H9 (cell line): ENCODE data around the gene LSP1. TPM values are rescaled to one million over a fixed set of nuclear protein-coding genes. Genes with fewer than 3 reads are reported as not detected.

Source experiments
- DNase-seq: peaks from one replicate; pipeline ENCODE4 v3.0.0-alpha.2; 2017
- H2AFZ ChIP-seq: one replicate; pipeline ENCODE4 v1.6.1; 2013; ENCODE audit warnings: mild to moderate bottlenecking, low read length, control low read depth, moderate library complexity
- H2AK5ac ChIP-seq: 2 replicates; pipeline ENCODE4 v1.6.1; 2013; ENCODE audit warnings: low read length, control low read depth, mixed read lengths; ENCODE audit not compliant: insufficient read length
- H2BK120ac ChIP-seq: one replicate; pipeline ENCODE4 v1.6.1; 2013; ENCODE audit warnings: low read depth, mild to moderate bottlenecking, low read length, control low read depth, inconsistent platforms; ENCODE audit not compliant: poor library complexity, severe bottlenecking
- H2BK12ac ChIP-seq: 2 replicates; pipeline ENCODE4 v1.6.1; 2013; ENCODE audit warnings: low read length, control low read depth, mixed read lengths, low read depth; ENCODE audit not compliant: insufficient read length
- H2BK15ac ChIP-seq: 2 replicates; pipeline ENCODE4 v1.6.1; 2013; ENCODE audit warnings: low read depth, low read length, control low read depth
- H2BK20ac ChIP-seq: one replicate; pipeline ENCODE4 v1.6.1; 2013; ENCODE audit warnings: low read depth, mild to moderate bottlenecking, low read length, control low read depth, inconsistent platforms; ENCODE audit not compliant: poor library complexity, severe bottlenecking
- H2BK5ac ChIP-seq: 2 replicates; pipeline ENCODE4 v1.6.1; 2013; ENCODE audit warnings: low read length, control low read depth, mixed read lengths; ENCODE audit not compliant: insufficient read length
- H3K14ac ChIP-seq: 2 replicates; pipeline ENCODE4 v1.6.1; 2013; ENCODE audit warnings: low read length, control low read depth; ENCODE audit not compliant: insufficient read depth
- H3K18ac ChIP-seq: 2 replicates; pipeline ENCODE4 v1.6.1; 2013; ENCODE audit warnings: low read depth, mild to moderate bottlenecking, mixed read lengths, low read length, control low read depth; ENCODE audit not compliant: insufficient read length
- H3K23ac ChIP-seq: 2 replicates; pipeline ENCODE4 v1.6.1; 2013; ENCODE audit warnings: low read length, control low read depth, mixed read lengths, low read depth; ENCODE audit not compliant: insufficient read length
- H3K23me2 ChIP-seq: 2 replicates; pipeline ENCODE4 v1.6.1; 2013; ENCODE audit warnings: low read depth, mild to moderate bottlenecking, mixed read lengths, low read length, control low read depth; ENCODE audit not compliant: insufficient read length, poor library complexity, severe bottlenecking
- H3K27ac ChIP-seq: 2 replicates; pipeline ENCODE4 v1.5.1; 2013; ENCODE audit warnings: low read length, control low read depth, mixed read lengths, low read depth; ENCODE audit not compliant: insufficient read length
- H3K27me3 ChIP-seq: 2 replicates; pipeline ENCODE4 v1.6.1; 2013; ENCODE audit warnings: low read length, control low read depth, inconsistent platforms; ENCODE audit not compliant: insufficient read depth
- H3K4ac ChIP-seq: 2 replicates; pipeline ENCODE4 v1.6.1; 2013; ENCODE audit warnings: low read depth, mild to moderate bottlenecking, control low read depth, inconsistent platforms, low read length, moderate library complexity
- H3K4me1 ChIP-seq: 2 replicates; pipeline ENCODE4 v1.6.1; 2013; ENCODE audit warnings: low read length, control low read depth, inconsistent platforms; ENCODE audit not compliant: insufficient read depth
- H3K4me2 ChIP-seq: 2 replicates; pipeline ENCODE4 v1.6.1; 2013; ENCODE audit warnings: low read length, control low read depth, mixed read lengths; ENCODE audit not compliant: insufficient read length, insufficient read depth
- H3K56ac ChIP-seq: 2 replicates; pipeline ENCODE4 v1.6.1; 2013; ENCODE audit warnings: low read depth, mild to moderate bottlenecking, mixed read lengths, low read length, control low read depth; ENCODE audit not compliant: insufficient read length
- H3K79me1 ChIP-seq: 2 replicates; pipeline ENCODE4 v1.6.1; 2013; ENCODE audit warnings: low read depth, mild to moderate bottlenecking, moderate library complexity, low read length, control low read depth, inconsistent platforms; ENCODE audit not compliant: insufficient read depth, poor library complexity, severe bottlenecking
- H3K79me2 ChIP-seq: 2 replicates; pipeline ENCODE4 v1.6.1; 2013; ENCODE audit warnings: low read length, control low read depth, inconsistent platforms; ENCODE audit not compliant: insufficient read depth
- H3K9ac ChIP-seq: 2 replicates; pipeline ENCODE4 v1.6.1; 2013; ENCODE audit warnings: low read length, control low read depth, mixed read lengths; ENCODE audit not compliant: insufficient read length; ENCODE audit errors: extremely low read depth
- H3K9me3 ChIP-seq: one replicate; pipeline ENCODE4 v1.6.1; 2013; ENCODE audit warnings: low read depth, low read length, inconsistent platforms; ENCODE audit not compliant: control insufficient read depth
- H3T11ph ChIP-seq: one replicate; pipeline ENCODE4 v1.6.1; 2013; ENCODE audit warnings: mild to moderate bottlenecking, low read length, control low read depth, inconsistent platforms
- H4K20me1 ChIP-seq: one replicate; pipeline ENCODE4 v1.6.1; 2013; ENCODE audit not compliant: control insufficient read depth, insufficient read length, insufficient read depth
- H4K5ac ChIP-seq: 2 replicates; pipeline ENCODE4 v1.6.1; 2013; ENCODE audit warnings: low read depth, mild to moderate bottlenecking, mixed read lengths, low read length, control low read depth; ENCODE audit not compliant: insufficient read length
- H4K8ac ChIP-seq: replicated peaks from 2 replicates; pipeline ENCODE4 v1.6.1; 2013; ENCODE audit warnings: low read length, control low read depth, mixed read lengths, low read depth; ENCODE audit not compliant: insufficient read length
- H4K91ac ChIP-seq: 2 replicates; pipeline ENCODE4 v1.6.1; 2013; ENCODE audit warnings: low read depth, mild to moderate bottlenecking, moderate library complexity, mixed read lengths, low read length, control low read depth; ENCODE audit not compliant: insufficient read length
- H3K27ac Mint-ChIP-seq, 3 experiments: 2 replicates in 2 of 3; 3 replicates in 1 of 3; pipeline ENCODE4 v1.8.0; 2020 to 2021; ENCODE audit warnings: mixed read lengths in 3 of 3, mild to moderate bottlenecking in 1 of 3, moderate library complexity in 1 of 3
- H3K27me3 Mint-ChIP-seq: 2 replicates; pipeline ENCODE4 v1.8.0; 2021; ENCODE audit warnings: low read depth, mild to moderate bottlenecking, moderate library complexity, mixed read lengths
- H3K36me3 Mint-ChIP-seq, 3 experiments: 2 replicates in 2 of 3; 3 replicates in 1 of 3; pipeline ENCODE4 v1.8.0; 2020 to 2021; ENCODE audit warnings: low read depth in 3 of 3, mixed read lengths in 3 of 3; ENCODE audit not compliant: insufficient read depth in 1 of 3
- H3K4me1 Mint-ChIP-seq, 2 experiments: 2 replicates each; pipeline ENCODE4 v1.8.0; 2020; ENCODE audit warnings: mixed read lengths in 2 of 2
- H3K4me3 Mint-ChIP-seq, 2 experiments: 2 replicates in 1 of 2; 3 replicates in 1 of 2; pipeline ENCODE4 v1.8.0; 2020 to 2021; ENCODE audit warnings: mild to moderate bottlenecking in 2 of 2, mixed read lengths in 2 of 2, moderate library complexity in 1 of 2
- H3K9me3 Mint-ChIP-seq, 2 experiments: 2 replicates in 1 of 2; 3 replicates in 1 of 2; pipeline ENCODE4 v1.8.0; 2020; ENCODE audit warnings: mild to moderate bottlenecking in 2 of 2, mixed read lengths in 2 of 2, moderate library complexity in 1 of 2
- WGBS: extraction: QIAGEN DNeasy Blood & Tissue Kit; methylation state at CpG from one replicate; pipeline ENCODE4 v1.1.7; 2013; ENCODE audit warnings: missing lambda C conversion rate, low lambda C conversion rate, mixed read lengths; ENCODE audit not compliant: insufficient read length; ENCODE audit errors: extremely low coverage; 5-methylcytosine and 5-hydroxymethylcytosine counted together
- total RNA-seq: library from RNA; stranded (reverse); gene quantifications from 2 replicates; pipeline ENCODE4 v1.2.1, GENCODE V29; 2021
- TF ChIP-seq, protein P1 (sequence below): fragments of 200-600 bp; sonication (generic); conservative IDR thresholded peaks from 3 replicates; pipeline ENCODE4 v1.8.0; 2021; ENCODE audit warnings: antibody characterized with exemption, mild to moderate bottlenecking

LSP1 gene
- total RNA-seq, 1 experiment from 2014 or later, result not detected

DNA sequence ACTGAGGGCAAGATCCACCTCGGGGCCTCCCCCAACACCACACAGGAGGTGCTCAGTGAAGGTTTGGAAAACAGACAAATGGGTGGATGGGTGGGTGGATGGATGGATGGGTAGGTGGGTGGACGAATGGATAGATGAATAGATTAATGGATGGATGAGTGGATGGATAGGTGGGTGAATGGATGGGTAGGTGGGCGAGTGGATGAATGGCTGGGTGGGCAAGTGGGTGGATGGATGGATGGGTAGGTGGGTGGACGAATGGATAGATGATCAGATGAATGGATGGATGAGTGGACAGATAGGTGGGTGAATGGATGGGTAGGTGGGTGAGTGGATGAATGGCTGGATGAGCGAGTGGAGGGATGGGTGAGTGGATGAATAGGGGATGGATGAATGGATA, 39.7 kb downstream of the LSP1 start:
- no peak overlapping the region for H3K4ac ChIP-seq
- no CpG with 5 or more reads among the region's 5 CpGs for WGBS
- H4K5ac ChIP-seq, result no peak overlapping the region
- H2BK12ac ChIP-seq, result no peak overlapping the region
- DNase-seq, result no peak
- H3K23ac ChIP-seq, result no peak overlapping the region
- no peaks in the 10 kb centered on the region for H3K23me2 ChIP-seq
- H3K4me2 ChIP-seq, result no peak overlapping the region
- H4K20me1 ChIP-seq, result no peaks in the 10 kb centered on the region
- no peak overlapping the region for H2BK20ac ChIP-seq
- Mint-ChIP-seq H3K27me3 (peaks cover 32% of the 10 kb centered on the region), H3K36me3 (no peaks in the 10 kb centered on the region), H3K9me3 (no peaks in the 10 kb centered on the region; a peak in 1 of 5 replicates), H3K4me3 (no peak overlapping the region), H3K4me1 (no peaks in the 10 kb centered on the region), H3K27ac (no peak overlapping the region)
- no peaks in the 10 kb centered on the region for H3K27me3 ChIP-seq
- H3K27ac ChIP-seq, result no peak overlapping the region
- no peak overlapping the region for H2BK15ac ChIP-seq
- H3K4me1 ChIP-seq, result no peaks in the 10 kb centered on the region
- no peaks in the 10 kb centered on the region for H3K79me2 ChIP-seq
- TF ChIP-seq, protein P1, sequence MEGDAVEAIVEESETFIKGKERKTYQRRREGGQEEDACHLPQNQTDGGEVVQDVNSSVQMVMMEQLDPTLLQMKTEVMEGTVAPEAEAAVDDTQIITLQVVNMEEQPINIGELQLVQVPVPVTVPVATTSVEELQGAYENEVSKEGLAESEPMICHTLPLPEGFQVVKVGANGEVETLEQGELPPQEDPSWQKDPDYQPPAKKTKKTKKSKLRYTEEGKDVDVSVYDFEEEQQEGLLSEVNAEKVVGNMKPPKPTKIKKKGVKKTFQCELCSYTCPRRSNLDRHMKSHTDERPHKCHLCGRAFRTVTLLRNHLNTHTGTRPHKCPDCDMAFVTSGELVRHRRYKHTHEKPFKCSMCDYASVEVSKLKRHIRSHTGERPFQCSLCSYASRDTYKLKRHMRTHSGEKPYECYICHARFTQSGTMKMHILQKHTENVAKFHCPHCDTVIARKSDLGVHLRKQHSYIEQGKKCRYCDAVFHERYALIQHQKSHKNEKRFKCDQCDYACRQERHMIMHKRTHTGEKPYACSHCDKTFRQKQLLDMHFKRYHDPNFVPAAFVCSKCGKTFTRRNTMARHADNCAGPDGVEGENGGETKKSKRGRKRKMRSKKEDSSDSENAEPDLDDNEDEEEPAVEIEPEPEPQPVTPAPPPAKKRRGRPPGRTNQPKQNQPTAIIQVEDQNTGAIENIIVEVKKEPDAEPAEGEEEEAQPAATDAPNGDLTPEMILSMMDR, result no peak
- no peak overlapping the region for H2BK5ac ChIP-seq
- H2AK5ac ChIP-seq, result no peak overlapping the region
- H3K14ac ChIP-seq, result no peak overlapping the region; the same call in 1 of the 2 replicates
- no peak overlapping the region for H4K8ac ChIP-seq
- H3K9me3 ChIP-seq, result no peaks in the 10 kb centered on the region
- H3T11ph ChIP-seq, result no peak overlapping the region
- no peak overlapping the region for H2AFZ ChIP-seq
- no peaks in the 10 kb centered on the region for H3K79me1 ChIP-seq
- H3K56ac ChIP-seq, result no peak overlapping the region
- no peak overlapping the region for H4K91ac ChIP-seq
- no peak overlapping the region for H3K18ac ChIP-seq
- H2BK120ac ChIP-seq, result no peak overlapping the region
- H3K9ac ChIP-seq, result no peak overlapping the region
